HL-60/S4 (cell line): ENCODE data around the gene CPEB3.
"Not testable (repeated sequence)": the region's sequence is repeated elsewhere in the genome, so short reads cannot be mapped to it uniquely, and the experiment has no call there.

ENCODE experiments used
- in situ Hi-C: fragments of 300-500 bp; cut with MboI; formaldehyde crosslinking; loops from 2 replicates; pipeline ENCODE4 v1.14.3; 2022; ENCODE audit warnings: low sequenced_read_pairs

Gene CPEB3

DNA sequence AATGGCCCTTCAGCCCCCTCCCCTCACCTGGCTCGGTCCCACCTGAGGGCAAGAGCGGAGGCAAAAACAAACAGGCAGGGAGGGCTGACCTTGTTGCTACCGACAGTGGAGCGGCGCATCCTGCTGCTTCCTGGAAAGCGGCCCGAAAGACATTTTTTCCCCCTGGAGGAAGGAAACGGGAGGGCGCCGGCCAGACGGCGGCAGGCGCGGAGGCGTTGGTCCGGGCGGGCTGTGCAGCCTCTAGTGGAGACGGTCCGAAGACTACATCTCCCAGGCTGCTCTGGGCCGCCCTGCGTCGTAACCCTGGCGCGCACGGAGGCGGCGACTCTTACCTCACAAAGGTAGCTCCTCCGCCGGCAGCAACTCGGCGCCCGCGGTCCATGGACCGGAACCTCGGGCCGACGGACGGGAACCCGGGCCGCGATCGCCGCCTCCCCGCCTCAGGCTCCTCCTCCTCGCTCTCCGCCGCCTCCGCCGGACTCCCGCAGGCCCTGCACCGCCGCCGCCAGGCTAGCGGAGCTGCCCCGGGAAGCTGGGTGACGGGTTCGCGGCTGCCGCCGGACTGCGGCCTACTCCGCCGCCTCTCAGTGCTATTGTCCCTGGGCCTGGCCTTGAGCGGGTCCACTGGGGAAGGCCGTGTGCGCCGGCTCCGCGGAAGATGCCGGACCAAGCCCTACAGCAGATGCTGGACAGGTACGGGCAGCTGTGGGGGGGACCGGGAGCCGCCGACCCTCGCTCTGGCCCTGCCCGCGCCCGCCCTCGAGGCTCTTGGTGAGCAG lies at the start of gene CPEB3, which contains the start of gene MARCHF5:
TSS of gene CPEB3 (minus strand) at position 242 of the 779 bp plus-strand sequence. CDS start 50,728 bp downstream, outside the sequence.
TSS of gene MARCHF5 (plus strand) at position 331 of the 779 bp plus-strand sequence. CDS start at position 659, 328 bp downstream.
- in situ Hi-C loops, result no loop called here

DNA sequence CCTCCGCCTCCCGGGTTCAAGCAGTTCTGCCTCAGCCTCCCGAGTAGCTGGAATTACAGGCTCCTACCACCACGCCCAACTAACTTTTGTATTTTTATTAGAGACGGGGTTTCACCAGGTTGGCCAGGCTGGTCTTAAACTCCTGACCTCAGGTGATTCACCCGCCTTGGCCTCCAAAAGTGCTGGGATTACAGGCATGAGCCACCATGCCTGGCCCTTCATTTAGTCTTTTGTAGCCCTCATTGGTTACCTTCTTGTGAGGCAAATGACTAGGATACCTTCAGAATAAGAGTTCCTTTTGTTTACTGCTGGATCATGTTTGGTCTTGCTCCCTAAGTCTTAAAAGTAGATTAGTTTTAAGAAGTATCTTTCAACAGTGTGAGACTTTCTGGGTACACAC lies 39.0 kb upstream of the CPEB3 start:
- in situ Hi-C loops, result not testable (repeated sequence)

GRCh38 chr10:92328993-92329392 lies 38.1 kb upstream of the CPEB3 start:
- in situ Hi-C loops, result no loop called here

GRCh38 chr10:92327445-92328433 lies 36.9 kb upstream of the CPEB3 start:
- in situ Hi-C loops, result no loop called here

GRCh38 chr10:92323079-92323478 lies 32.2 kb upstream of the CPEB3 start:
- in situ Hi-C loops, result no loop called here

DNA sequence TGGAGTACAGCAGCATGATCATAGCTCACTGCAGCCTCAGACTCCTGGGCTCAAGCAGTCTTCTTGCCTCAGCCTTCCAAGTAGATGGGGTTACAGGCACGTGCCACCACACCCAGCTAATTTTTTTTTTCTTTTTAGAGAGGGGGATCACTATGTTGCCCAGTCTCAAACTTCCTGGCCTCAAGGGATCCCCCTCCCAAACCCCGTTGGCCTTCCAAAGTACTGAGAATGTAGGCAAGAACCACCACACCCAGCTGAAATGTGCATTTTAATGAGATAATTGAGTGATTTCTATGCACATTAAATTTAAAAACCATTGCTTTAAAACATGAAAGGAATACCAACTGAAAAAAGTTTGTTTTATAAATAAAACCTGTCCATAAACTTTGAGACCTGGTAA lies 25.7 kb upstream of the CPEB3 start:
- in situ Hi-C loops, result no loop called here

DNA sequence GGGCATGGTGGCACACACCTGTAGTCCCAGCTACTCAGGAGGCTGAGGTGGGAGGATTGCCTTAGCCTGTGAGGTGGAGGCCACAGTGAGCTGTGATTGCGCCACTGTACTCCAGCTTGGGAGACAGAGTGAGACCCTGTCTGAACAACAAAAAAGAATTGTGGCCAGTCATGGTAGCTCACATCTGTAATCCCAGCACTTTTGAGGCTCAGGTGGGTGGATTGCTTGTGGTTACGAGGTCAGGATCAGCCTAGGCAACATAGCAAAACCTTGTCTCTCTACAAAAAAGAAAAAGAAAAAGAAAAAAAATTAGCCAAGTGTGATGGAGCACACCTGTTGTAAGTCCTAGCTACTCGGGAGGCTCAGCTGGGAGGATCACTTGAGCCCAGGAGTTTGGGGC lies 22.9 kb upstream of the CPEB3 start:
- in situ Hi-C loops, result no loop called here

DNA sequence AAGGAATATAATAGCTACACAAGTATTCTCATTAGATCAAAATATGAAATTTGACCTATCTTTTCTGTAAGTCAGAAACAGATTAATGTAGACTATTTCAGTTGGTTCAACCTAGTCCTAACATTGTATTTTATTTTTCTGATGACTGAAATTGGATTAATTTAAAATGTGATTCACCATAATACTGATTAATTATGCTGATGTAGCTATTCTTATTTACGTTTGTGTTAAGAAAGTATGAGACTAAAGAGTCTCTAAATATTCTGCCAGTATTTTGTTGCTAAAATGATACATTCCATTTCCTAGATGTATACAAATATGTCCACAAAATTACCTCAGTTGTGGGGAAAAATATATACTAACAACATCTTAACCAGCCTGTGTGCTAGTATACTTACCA lies 18.4 kb upstream of the CPEB3 start:
- in situ Hi-C loops, result no loop called here

GRCh38 chr10:92305133-92306072 lies 14.5 kb upstream of the CPEB3 start:
- in situ Hi-C loops, result no loop called here

DNA sequence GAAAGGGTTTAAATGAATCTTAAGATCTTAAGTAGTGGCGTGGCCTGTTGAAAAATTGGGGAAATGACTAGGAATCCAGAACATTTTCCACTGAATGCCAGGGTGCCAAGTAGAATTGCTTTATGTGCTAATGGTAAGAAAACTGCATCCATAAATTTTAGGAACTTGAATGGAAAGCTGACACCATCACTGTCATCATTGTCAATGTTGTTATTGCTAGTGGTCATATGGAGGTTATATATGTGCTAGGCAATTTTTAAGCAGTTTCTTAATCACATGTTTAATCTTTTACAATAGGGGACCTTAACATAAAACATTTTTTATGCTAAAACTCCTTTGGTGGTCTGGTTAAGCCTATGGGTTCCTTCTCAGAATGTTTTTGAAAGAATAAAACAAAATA lies 13.2 kb upstream of the CPEB3 start:
- in situ Hi-C loops, result no loop called here

DNA sequence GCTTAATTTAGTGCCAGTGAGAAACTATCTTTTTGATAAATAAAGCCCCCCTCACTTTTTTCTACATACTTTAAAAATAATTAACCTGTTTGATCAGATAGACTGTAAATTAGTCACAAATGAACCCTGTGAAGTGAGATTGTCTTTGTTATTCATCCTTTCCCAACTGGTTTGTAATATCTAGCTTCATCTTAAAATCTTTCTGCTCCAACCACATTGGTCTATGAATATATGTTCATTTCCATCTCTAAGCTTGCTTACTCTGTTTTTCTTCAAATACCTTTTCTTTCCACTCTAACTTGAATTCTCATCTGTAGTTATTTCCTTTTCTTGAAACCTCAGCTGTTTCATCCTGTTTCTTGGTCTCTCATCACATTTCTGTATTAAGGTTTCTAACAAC lies 12.2 kb upstream of the CPEB3 start:
- in situ Hi-C loops, result no loop called here

DNA sequence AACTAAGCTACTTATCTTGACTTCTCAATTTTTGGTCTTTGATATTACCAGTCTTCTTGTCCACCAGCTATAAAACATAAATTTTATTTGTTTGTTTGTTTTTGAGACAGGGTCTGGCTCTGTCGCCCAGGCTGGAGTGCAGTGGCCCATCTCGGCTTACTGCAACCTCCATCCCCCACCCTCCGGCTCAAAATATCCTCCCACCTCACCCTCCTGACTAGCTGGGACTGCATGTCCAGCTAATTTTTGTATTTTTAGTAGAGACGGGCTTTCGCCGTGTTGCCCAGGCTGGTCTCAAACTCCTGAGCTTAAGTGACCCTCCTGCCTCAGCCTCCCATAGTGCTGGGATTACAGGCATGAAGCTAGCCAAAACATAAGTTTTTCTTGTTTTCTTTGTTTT lies 7.6 kb upstream of the CPEB3 start:
- in situ Hi-C loops, result no loop called here

DNA sequence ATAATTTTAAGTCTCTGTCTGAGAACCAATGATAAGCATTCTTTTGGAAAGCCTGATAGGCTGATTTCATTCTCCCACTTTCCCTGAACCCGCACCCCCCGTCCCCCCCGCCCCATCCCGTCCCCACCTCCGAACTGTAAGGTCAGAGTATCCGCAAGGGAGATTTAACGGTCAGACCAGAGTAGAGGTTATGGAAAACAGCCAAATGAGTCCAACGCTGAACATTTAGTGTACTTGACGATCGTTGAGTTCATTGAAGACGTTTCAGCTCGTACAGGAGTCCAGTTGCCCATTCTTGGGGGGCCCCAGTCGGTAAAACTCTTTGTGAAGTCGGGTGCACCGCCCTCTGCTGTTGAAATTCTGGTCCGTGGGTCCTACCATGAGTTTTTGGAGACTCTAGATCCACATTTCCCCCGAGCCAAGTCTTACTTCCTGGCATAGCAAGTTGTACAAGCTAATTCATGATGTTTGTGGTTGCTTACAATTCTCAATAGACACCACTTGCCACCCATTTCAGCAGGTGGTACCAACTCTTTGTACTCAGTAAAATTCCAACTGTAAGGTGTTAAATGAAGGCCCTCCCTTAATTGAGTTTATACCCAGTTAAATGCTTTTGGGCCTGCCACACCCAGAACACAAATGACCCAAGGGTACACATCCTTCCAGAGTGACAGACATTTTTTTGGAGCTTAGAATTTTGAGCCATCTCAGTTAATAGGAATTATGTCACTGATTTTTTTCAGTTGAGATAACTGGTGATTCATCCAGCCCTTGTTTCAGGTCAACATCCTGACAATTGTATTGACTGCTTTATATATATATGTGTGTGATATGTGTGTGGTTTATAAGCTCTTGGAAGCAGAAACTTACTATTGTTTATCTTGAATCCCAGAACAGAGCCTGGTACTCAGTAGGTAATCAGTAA lies 1.3 kb upstream of the CPEB3 start:
- in situ Hi-C loops, result no loop called here

DNA sequence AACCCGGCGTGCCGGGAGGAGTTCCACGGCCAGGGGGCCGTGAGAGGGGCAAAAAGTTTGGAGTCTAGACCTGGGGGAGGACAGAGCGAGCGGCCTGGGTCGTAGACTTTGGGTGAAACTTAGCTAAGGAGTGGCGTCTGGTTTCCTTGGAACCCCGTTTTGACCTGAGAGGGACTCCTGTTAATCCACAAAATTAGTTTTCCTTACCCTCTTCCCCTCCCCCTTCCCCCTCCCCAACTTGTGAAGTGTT lies 663 bp upstream of the CPEB3 start:
- in situ Hi-C loops, result no loop called here

DNA sequence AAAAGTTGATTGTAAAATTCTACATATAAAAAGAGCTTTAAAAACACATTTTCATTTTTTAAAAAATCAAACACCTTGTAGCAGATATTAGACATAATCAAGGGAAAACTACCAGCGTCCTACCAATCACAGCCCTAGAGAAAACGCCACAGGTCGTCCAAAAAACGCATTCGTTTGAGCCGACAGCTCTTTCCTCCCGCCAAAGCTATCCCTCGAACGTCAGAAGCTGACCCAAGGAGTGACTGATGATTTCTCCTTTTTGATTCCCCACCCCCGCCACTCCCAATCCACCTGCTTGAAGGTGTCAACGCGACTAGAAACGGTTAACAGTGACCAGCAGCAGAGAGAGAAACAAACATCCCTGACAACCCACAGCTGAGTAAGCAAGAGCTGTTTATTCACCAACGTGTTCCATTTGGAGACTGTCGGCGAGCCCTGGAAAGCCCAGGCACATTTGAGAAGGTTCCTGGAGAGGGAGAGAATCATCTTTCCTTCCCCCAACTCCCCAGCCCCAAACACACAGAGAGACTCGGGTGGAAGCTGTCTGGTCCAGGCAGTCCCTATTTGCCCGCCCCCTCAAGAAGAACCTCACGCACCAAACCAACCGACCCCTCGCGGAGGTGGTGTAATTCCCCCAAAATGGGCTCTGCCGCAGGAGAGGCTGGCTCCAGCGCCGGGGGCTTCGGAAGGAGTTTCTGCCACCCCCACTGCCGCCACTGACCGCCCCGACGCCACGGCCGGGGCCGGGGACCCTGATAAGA lies 622 bp downstream of the CPEB3 start:
- in situ Hi-C loops, result no loop called here

DNA sequence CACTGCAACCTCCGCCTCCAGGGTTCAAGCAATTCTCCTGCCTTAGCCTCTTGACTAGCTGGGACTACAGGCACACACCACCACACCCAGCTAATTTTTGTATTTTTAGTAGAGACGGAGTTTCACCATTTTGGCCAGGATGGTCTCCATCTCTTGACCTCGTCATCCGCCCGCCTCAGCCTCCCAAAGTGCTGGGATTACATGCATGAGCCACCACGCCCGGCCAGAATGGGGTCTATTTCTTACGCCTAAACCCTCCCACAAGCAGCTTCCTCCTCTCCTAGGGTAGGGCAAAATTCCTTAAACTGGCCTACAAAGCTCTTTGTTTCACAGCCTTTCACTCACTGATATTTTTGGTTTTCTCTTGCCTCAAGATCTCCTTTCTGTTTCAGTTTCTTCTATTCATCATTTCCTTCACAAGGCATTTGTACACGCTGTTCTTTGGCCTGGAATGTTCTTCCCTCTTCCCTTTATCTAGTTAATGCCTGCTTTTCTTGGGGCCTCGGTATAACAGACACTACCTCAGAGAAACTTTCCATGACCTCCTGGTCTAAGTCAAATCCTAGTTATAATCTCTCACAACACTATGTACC lies 6.7 kb downstream of the CPEB3 start:
- in situ Hi-C loops, result no loop called here

- in situ Hi-C loops, result no loop called here
Observed at GRCh38 chr10:92278996-92279696, 11.7 kb downstream of the CPEB3 start.

- in situ Hi-C loops, result no loop called here
Observed at GRCh38 chr10:92274071-92274470, 16.8 kb downstream of the CPEB3 start.
